OCI-LY3 (cell line): ENCODE results near the gene IL1R1.

Experiments
- CTCF ChIP-seq: fragments of 200-600, 300-600 bp; sonication (generic); IDR thresholded peaks from 2 replicates; pipeline ENCODE4 v1.5.1; 2014; ENCODE audit warnings: antibody characterized with exemption, low read length, low read depth
- EZH2phosphoT487 ChIP-seq: fragments of 200-600 bp; shearing (Covaris generic); IDR thresholded peaks from 2 replicates; pipeline ENCODE4 v1.6.1; 2018; ENCODE audit warnings: antibody characterized with exemption, mixed run types, low read depth

GRCh38 chr2:102224824-102225739 lies 82.5 kb downstream of the IL1R1 start:
- no peak; the same call in 1 of the 2 replicates for TF ChIP-seq CTCF
- no peak for TF ChIP-seq EZH2phosphoT487
